8988T (cell line): ENCODE results near the gene ACACB.
"Not testable (repeated sequence)": the region's sequence is repeated elsewhere in the genome, so short reads cannot be mapped to it uniquely, and the experiment has no call there.

Experiments used
- DNase-seq: peaks from one replicate; pipeline ENCODE4 v3.0.0; 2011

Gene ACACB

GRCh38 chr12:109147954-109148353 is 31.6 kb downstream of the ACACB start:
- DNase-seq = no peak

GRCh38 chr12:109150124-109150640 is 33.8 kb downstream of the ACACB start:
- no peak for DNase-seq

GRCh38 chr12:109151457-109151856 is 35.1 kb downstream of the ACACB start:
- DNase-seq = no peak

GRCh38 chr12:109153821-109154441 is 37.5 kb downstream of the ACACB start:
- no peak for DNase-seq

- DNase-seq = peak; percentile 90
These were observed 38.4 kb downstream of the ACACB start for GRCh38 chr12:109154451-109155438.

- no peak for DNase-seq
These were observed 39.6 kb downstream of the ACACB start for GRCh38 chr12:109156036-109156435.

GRCh38 chr12:109156586-109156985 is 40.2 kb downstream of the ACACB start:
- no peak for DNase-seq

GRCh38 chr12:109157986-109158385 is 41.6 kb downstream of the ACACB start:
- no peak for DNase-seq

GRCh38 chr12:109160433-109160832 is 44.0 kb downstream of the ACACB start:
- DNase-seq = no peak

GRCh38 chr12:109160873-109161272 is 44.5 kb downstream of the ACACB start:
- DNase-seq = no peak

- no peak for DNase-seq
These were observed 46.2 kb downstream of the ACACB start for GRCh38 chr12:109162551-109162950.

- no peak for DNase-seq
These were observed 46.8 kb downstream of the ACACB start for GRCh38 chr12:109163167-109163566.

- DNase-seq = no peak
These were observed 49.2 kb downstream of the ACACB start for GRCh38 chr12:109165599-109165998.

- no peak for DNase-seq
These were observed 50.0 kb downstream of the ACACB start for GRCh38 chr12:109166371-109166770.

- no peak for DNase-seq
These were observed 51.4 kb downstream of the ACACB start for GRCh38 chr12:109167781-109168180.

GRCh38 chr12:109169262-109169661 is 52.9 kb downstream of the ACACB start:
- no peak for DNase-seq

- DNase-seq = no peak
These were observed 53.3 kb downstream of the ACACB start for GRCh38 chr12:109169686-109170085.

GRCh38 chr12:109170324-109170723 is 53.9 kb downstream of the ACACB start:
- DNase-seq = no peak

GRCh38 chr12:109172787-109173186 is 56.4 kb downstream of the ACACB start:
- DNase-seq = not testable (repeated sequence)

- DNase-seq = no peak
These were observed 57.3 kb downstream of the ACACB start for GRCh38 chr12:109173443-109174240.

- no peak for DNase-seq
These were observed 58.1 kb downstream of the ACACB start for GRCh38 chr12:109174468-109174867.

GRCh38 chr12:109178532-109178931 is 62.1 kb downstream of the ACACB start:
- DNase-seq = no peak

GRCh38 chr12:109179927-109180326 is 63.5 kb downstream of the ACACB start:
- no peak for DNase-seq
